GM13977 (cell line): ENCODE data around the gene SCGN.

ENCODE experiments used
- DNase-seq: peaks from one replicate; pipeline ENCODE4 v3.0.0; 2012; ENCODE audit warnings: low spot score
- CTCF ChIP-seq: IDR thresholded peaks from 2 replicates; pipeline ENCODE4 v1.5.1; 2012; ENCODE audit warnings: mild to moderate bottlenecking, control low read depth; ENCODE audit not compliant: insufficient read depth; ENCODE audit errors: extremely low read depth, missing control alignments
- in situ Hi-C: fragments of 300-500 bp; cut with MboI; formaldehyde crosslinking; loops from one replicate; pipeline ENCODE4 v1.12.0; 2022; ENCODE audit warnings: low sequenced_read_pairs, low pct_unique_long_range_greater_than_20kb, mixed read lengths, inconsistent platforms; ENCODE audit not compliant: unreplicated experiment

The SCGN gene

GRCh38 chr6:25697537-25698340, 45.7 kb downstream of the SCGN start:
- no peak for TF ChIP-seq CTCF
- in situ Hi-C loops, result no loop called here
- DNase-seq, result no peak

GRCh38 chr6:25698631-25699030, 46.6 kb downstream of the SCGN start:
- TF ChIP-seq CTCF, result no peak
- DNase-seq, result no peak
- in situ Hi-C loops, result no loop called here

DNA sequence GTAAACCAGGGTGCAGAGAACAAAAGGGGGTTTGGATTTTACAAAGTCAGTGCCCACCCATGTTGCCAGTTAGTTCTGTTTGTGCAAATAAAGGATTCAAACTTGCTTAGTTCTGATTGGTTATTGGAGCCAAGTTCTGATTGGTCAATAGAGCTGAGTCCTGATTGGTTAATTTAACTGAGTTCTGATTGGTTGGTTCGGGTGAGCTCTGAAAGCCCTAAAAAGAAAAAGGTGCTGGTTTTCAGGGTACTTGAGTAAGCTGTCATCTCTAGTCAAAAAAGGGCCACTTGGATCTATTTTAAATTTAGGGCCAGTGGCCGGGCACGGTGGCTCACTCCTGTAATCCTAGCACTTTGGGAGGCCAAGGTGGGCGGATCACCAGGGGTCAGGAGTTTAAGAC, 47.6 kb downstream of the SCGN start:
- in situ Hi-C loops, result no loop called here
- no peak for DNase-seq
- TF ChIP-seq CTCF, result no peak

GRCh38 chr6:25700761-25701160, 48.7 kb downstream of the SCGN start:
- no peak for TF ChIP-seq CTCF
- no peak for DNase-seq
- in situ Hi-C loops, result no loop called here

GRCh38 chr6:25701807-25702206, 49.8 kb downstream of the SCGN start:
- TF ChIP-seq CTCF, result no peak
- DNase-seq, result no peak
- in situ Hi-C loops, result no loop called here

- TF ChIP-seq CTCF, result no peak
- DNase-seq, result no peak
- in situ Hi-C loops, result no loop called here
Measured at GRCh38 chr6:25703005-25703404, 51.0 kb downstream of the SCGN start.

DNA sequence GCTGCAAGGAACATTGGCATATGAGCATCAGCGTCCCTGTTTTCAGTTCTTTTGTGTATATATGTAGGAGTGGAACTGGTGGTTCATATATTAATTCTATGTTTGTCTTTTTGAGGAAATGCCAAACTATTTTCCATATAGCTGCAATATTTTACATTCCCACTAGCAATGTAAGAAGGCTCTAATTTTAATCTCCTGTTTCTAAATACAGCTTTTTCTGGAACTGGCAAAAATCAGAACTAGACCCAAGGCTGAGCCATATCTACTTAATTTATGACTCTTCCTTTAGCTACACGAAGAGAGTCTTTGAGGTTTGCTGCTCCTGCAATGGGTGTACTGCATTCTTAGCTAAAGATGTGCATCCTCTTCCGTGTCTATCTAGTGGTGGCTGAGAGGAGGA, 52.0 kb downstream of the SCGN start:
- DNase-seq, result no peak
- in situ Hi-C loops, result no loop called here
- TF ChIP-seq CTCF, result no peak
